ENCODE results near the gene RTEL1.

The RTEL1 gene

DNA sequence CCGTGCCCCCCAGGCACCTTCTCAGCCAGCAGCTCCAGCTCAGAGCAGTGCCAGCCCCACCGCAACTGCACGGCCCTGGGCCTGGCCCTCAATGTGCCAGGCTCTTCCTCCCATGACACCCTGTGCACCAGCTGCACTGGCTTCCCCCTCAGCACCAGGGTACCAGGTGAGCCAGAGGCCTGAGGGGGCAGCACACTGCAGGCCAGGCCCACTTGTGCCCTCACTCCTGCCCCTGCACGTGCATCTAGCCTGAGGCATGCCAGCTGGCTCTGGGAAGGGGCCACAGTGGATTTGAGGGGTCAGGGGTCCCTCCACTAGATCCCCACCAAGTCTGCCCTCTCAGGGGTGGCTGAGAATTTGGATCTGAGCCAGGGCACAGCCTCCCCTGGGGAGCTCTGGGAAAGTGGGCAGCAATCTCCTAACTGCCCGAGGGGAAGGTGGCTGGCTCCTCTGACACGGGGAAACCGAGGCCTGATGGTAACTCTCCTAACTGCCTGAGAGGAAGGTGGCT lies 39.3 kb downstream of the RTEL1 start:
- WGBS (ENCODE audit: extremely low coverage, insufficient coverage, insufficient read length) = no CpG with 5 or more reads among the region's 7 CpGs
- no peak overlapping the region for H4K8ac ChIP-seq (ENCODE audit: low read depth, low read length)

DNA sequence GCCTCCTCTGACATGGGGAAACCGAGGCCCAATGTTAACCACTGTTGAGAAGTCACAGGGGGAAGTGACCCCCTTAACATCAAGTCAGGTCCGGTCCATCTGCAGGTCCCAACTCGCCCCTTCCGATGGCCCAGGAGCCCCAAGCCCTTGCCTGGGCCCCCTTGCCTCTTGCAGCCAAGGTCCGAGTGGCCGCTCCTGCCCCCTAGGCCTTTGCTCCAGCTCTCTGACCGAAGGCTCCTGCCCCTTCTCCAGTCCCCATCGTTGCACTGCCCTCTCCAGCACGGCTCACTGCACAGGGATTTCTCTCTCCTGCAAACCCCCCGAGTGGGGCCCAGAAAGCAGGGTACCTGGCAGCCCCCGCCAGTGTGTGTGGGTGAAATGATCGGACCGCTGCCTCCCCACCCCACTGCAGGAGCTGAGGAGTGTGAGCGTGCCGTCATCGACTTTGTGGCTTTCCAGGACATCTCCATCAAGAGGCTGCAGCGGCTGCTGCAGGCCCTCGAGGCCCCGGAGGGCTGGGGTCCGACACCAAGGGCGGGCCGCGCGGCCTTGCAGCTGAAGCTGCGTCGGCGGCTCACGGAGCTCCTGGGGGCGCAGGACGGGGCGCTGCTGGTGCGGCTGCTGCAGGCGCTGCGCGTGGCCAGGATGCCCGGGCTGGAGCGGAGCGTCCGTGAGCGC lies 39.9 kb downstream of the RTEL1 start:
- no peak overlapping the region for H3K23ac ChIP-seq (ENCODE audit: low read length)
- no peak overlapping the region for H4K91ac ChIP-seq (ENCODE audit: low read depth, low read length)
- H3K79me1 ChIP-seq (ENCODE audit: low read length) = no peaks in the 10 kb centered on the region
- no peak overlapping the region for H2BK12ac ChIP-seq (ENCODE audit: low read length)
- H3K4me3 ChIP-seq (ENCODE audit: low read depth, low read length) = no peak overlapping the region
- H3K9me3 ChIP-seq (ENCODE audit: insufficient read depth, low read depth, low read length) = peaks cover 4% of the 10 kb centered on the region
- no peaks in the 10 kb centered on the region for H3K27me3 ChIP-seq (ENCODE audit: insufficient read depth, low read length)
- DNase-seq = no peak
- peaks cover 6 to 11% of the 10 kb centered on the region in 2 experiments for H3K4me1 ChIP-seq (ENCODE audit: control insufficient read depth in 1 of 2, insufficient read depth in 2 of 2, low read length in 2 of 2)
- H2AK5ac ChIP-seq (ENCODE audit: low read length) = no peak overlapping the region
- H4K8ac ChIP-seq (ENCODE audit: low read depth, low read length) = no peak overlapping the region
- no peak overlapping the region for H3K18ac ChIP-seq (ENCODE audit: low read length)
- H3K79me2 ChIP-seq (ENCODE audit: control insufficient read depth, insufficient read depth, low read length, poor library complexity) = no peaks in the 10 kb centered on the region
- no peak overlapping the region for H3K4ac ChIP-seq (ENCODE audit: low read depth, low read length)
- no peak overlapping the region for H3K4me2 ChIP-seq (ENCODE audit: low read length)
- WGBS (ENCODE audit: extremely low coverage, insufficient coverage, insufficient read length) = no CpG with 5 or more reads among the region's 40 CpGs
- H2AFZ ChIP-seq (ENCODE audit: insufficient read depth, low read length, poor library complexity) = no peak overlapping the region
- no peak overlapping the region for H2BK120ac ChIP-seq (ENCODE audit: insufficient read depth, low read length, poor library complexity)
- H4K12ac ChIP-seq (ENCODE audit: low read depth, low read length) = peak overlapping the region; percentile 16
- H3K14ac ChIP-seq (ENCODE audit: low read length) = no peak overlapping the region
- no peak overlapping the region for H3K27ac ChIP-seq (ENCODE audit: low read depth, low read length)
- H2BK5ac ChIP-seq (ENCODE audit: low read depth, low read length, poor library complexity) = no peak overlapping the region
- H3K9ac ChIP-seq (ENCODE audit: low read length) = no peak overlapping the region
- H3K36me3 ChIP-seq (ENCODE audit: control insufficient read depth in 1 of 2, insufficient read depth in 2 of 2, low read length in 2 of 2) = peaks cover 2 to 6% of the 10 kb centered on the region in 2 experiments

More for the DNA sequence above, 39.3 kb downstream of the RTEL1 start:
- H3K4ac ChIP-seq (ENCODE audit: low read depth, low read length) = no peak overlapping the region
- no peak overlapping the region for H2AFZ ChIP-seq (ENCODE audit: insufficient read depth, low read length, poor library complexity)
- no peaks in the 10 kb centered on the region for H3K79me2 ChIP-seq (ENCODE audit: control insufficient read depth, insufficient read depth, low read length, poor library complexity)
- no peak overlapping the region for H2BK12ac ChIP-seq (ENCODE audit: low read length)
- peaks cover 3% of the 10 kb centered on the region for H3K9me3 ChIP-seq (ENCODE audit: insufficient read depth, low read depth, low read length)
- H4K12ac ChIP-seq (ENCODE audit: low read depth, low read length) = no peak overlapping the region
- H2BK5ac ChIP-seq (ENCODE audit: low read depth, low read length, poor library complexity) = no peak overlapping the region
- no peak overlapping the region for H3K4me2 ChIP-seq (ENCODE audit: low read length)
- H3K14ac ChIP-seq (ENCODE audit: low read length) = no peak overlapping the region
- no peak overlapping the region for H3K18ac ChIP-seq (ENCODE audit: low read length)
- peaks cover 6 to 11% of the 10 kb centered on the region in 2 experiments for H3K4me1 ChIP-seq (ENCODE audit: control insufficient read depth in 1 of 2, insufficient read depth in 2 of 2, low read length in 2 of 2)
- DNase-seq = no peak
- H3K79me1 ChIP-seq (ENCODE audit: low read length) = no peaks in the 10 kb centered on the region
- no peaks in the 10 kb centered on the region for H3K27me3 ChIP-seq (ENCODE audit: insufficient read depth, low read length)
- no peak overlapping the region for H3K9ac ChIP-seq (ENCODE audit: low read length)
- H3K23ac ChIP-seq (ENCODE audit: low read length) = no peak overlapping the region
- peaks cover 2 to 6% of the 10 kb centered on the region in 2 experiments for H3K36me3 ChIP-seq (ENCODE audit: control insufficient read depth in 1 of 2, insufficient read depth in 2 of 2, low read length in 2 of 2)
- H2BK120ac ChIP-seq (ENCODE audit: insufficient read depth, low read length, poor library complexity) = no peak overlapping the region
- H3K4me3 ChIP-seq (ENCODE audit: low read depth, low read length) = no peak overlapping the region
- no peak overlapping the region for H3K27ac ChIP-seq (ENCODE audit: low read depth, low read length)
- no peak overlapping the region for H4K91ac ChIP-seq (ENCODE audit: low read depth, low read length)
- H2AK5ac ChIP-seq (ENCODE audit: low read length) = no peak overlapping the region

DNA sequence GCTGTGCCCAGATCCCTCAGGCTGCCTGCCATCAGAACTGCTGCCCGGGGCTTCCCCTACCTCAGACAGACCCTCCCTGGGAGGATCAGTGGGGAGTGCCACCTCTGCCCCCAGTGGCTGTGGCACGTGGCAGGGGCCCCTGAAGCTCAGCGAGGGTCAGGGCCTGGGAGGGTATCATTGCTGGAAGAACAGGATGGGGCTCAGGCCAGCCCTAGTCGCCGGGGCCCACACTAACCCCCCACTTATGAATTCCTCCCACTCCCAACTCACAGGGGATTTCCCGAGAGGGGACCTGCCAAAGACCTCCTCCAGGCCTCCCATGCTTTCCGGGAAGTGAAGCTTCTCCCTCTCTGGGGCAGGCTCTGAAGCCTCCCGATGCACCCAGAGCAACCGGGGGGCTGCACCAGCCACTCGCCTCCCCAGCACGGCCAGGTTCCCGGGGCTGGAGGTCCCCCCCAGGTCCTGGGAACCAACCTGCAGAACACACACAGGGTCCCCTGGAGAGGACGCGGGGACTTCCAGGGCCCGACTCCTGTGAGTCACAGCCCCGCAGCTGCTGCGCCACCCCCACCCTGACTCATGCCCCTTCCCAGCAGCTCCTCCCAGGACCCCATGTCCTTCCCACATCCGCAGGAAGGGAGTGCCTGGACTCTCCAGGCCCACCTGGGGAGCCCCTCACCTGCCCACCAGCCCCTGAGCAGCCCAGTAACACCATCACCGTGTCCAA lies 40.8 kb downstream of the RTEL1 start:
- Histone ChIP-seq H3K4ac (ENCODE audit: low read depth, low read length) (no peak overlapping the region), H4K12ac (ENCODE audit: low read depth, low read length) (no peak overlapping the region), H3K4me3 (ENCODE audit: low read depth, low read length) (peak overlapping the region; percentile 6), H3K9me3 (ENCODE audit: insufficient read depth, low read depth, low read length) (peaks cover 3% of the 10 kb centered on the region), H3K79me2 (ENCODE audit: control insufficient read depth, insufficient read depth, low read length, poor library complexity) (no peaks in the 10 kb centered on the region), H3K36me3 (ENCODE audit: control insufficient read depth in 1 of 2, insufficient read depth in 2 of 2, low read length in 2 of 2) (peaks cover 7 to 9% of the 10 kb centered on the region in 2 experiments), H3K27ac (ENCODE audit: low read depth, low read length) (no peak overlapping the region), H2AFZ (ENCODE audit: insufficient read depth, low read length, poor library complexity) (no peak overlapping the region), H3K4me1 (ENCODE audit: control insufficient read depth in 1 of 2, insufficient read depth in 2 of 2, low read length in 2 of 2) (peaks cover 6 to 11% of the 10 kb centered on the region in 2 experiments), H4K91ac (ENCODE audit: low read depth, low read length) (no peak overlapping the region), H3K27me3 (ENCODE audit: insufficient read depth, low read length) (no peaks in the 10 kb centered on the region), H2BK5ac (ENCODE audit: low read depth, low read length, poor library complexity) (no peak overlapping the region), H3K14ac (ENCODE audit: low read length) (no peak overlapping the region), H3K18ac (ENCODE audit: low read length) (no peak overlapping the region), H3K9ac (ENCODE audit: low read length) (no peak overlapping the region), H2AK5ac (ENCODE audit: low read length) (no peak overlapping the region), H4K8ac (ENCODE audit: low read depth, low read length) (no peak overlapping the region), H2BK120ac (ENCODE audit: insufficient read depth, low read length, poor library complexity) (no peak overlapping the region), H3K4me2 (ENCODE audit: low read length) (no peak overlapping the region), H3K79me1 (ENCODE audit: low read length) (no peaks in the 10 kb centered on the region), H3K23ac (ENCODE audit: low read length) (no peak overlapping the region), H2BK12ac (ENCODE audit: low read length) (no peak overlapping the region)
- peak; percentile 57 to 67 for DNase-seq
- WGBS (ENCODE audit: extremely low coverage, insufficient coverage, insufficient read length) = no CpG with 5 or more reads among the region's 19 CpGs

DNA sequence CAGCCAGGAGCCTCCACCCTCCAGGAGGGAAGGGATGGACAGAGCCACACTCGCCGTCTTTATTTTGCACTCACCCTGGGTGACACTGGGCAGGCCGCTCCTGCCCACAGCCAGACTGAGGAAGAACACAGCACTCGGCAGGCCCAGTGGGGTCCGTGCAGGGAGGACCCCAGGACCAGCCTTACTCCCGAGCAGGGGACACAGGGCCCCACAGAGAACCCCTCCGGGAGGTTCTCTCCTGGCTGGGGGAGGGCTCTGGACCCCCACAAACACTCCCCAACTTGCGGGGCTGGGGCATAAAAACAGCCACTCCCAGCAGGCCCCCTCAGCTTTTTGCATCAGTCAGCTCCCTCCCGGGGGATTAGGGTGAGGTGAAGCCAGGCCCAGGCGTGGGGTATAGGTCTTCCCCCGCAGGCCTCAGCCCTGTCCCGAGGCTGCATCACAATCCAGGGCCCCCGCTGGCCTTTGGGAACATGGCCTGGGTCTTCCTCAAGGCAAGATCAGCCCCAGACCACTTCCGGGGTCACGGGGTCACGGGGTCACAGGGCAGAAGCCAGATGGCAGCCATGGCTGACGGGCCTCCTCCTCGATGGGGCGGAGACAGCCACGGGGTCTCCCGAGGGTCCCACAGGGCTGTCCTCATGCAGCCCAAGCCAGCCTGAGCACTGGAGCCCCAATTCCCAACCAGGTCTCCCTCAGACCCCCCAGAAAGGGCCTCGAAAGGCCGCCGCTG lies 41.5 kb downstream of the RTEL1 start:
- no peak overlapping the region for H3K27ac ChIP-seq (ENCODE audit: low read depth, low read length)
- H3K79me2 ChIP-seq (ENCODE audit: control insufficient read depth, insufficient read depth, low read length, poor library complexity) = no peaks in the 10 kb centered on the region
- H3K23ac ChIP-seq (ENCODE audit: low read length) = no peak overlapping the region
- H2AK5ac ChIP-seq (ENCODE audit: low read length) = no peak overlapping the region
- no peak overlapping the region for H4K12ac ChIP-seq (ENCODE audit: low read depth, low read length)
- peaks cover 6 to 11% of the 10 kb centered on the region in 2 experiments for H3K4me1 ChIP-seq (ENCODE audit: control insufficient read depth in 1 of 2, insufficient read depth in 2 of 2, low read length in 2 of 2)
- no peaks in the 10 kb centered on the region for H3K79me1 ChIP-seq (ENCODE audit: low read length)
- no peak overlapping the region for H2AFZ ChIP-seq (ENCODE audit: insufficient read depth, low read length, poor library complexity)
- H4K91ac ChIP-seq (ENCODE audit: low read depth, low read length) = no peak overlapping the region
- H3K4ac ChIP-seq (ENCODE audit: low read depth, low read length) = no peak overlapping the region
- no peak for DNase-seq
- no peaks in the 10 kb centered on the region for H3K27me3 ChIP-seq (ENCODE audit: insufficient read depth, low read length)
- H3K4me3 ChIP-seq (ENCODE audit: low read depth, low read length) = peak overlapping the region; percentile 6
- H2BK5ac ChIP-seq (ENCODE audit: low read depth, low read length, poor library complexity) = no peak overlapping the region
- H3K14ac ChIP-seq (ENCODE audit: low read length) = no peak overlapping the region
- no peak overlapping the region for H3K9ac ChIP-seq (ENCODE audit: low read length)
- no peak overlapping the region for H2BK12ac ChIP-seq (ENCODE audit: low read length)
- WGBS (ENCODE audit: extremely low coverage, insufficient coverage, insufficient read length) = no CpG with 5 or more reads among the region's 24 CpGs
- no peak overlapping the region for H2BK120ac ChIP-seq (ENCODE audit: insufficient read depth, low read length, poor library complexity)
- H3K18ac ChIP-seq (ENCODE audit: low read length) = no peak overlapping the region
- peak overlapping the region; percentile 17 for H4K8ac ChIP-seq (ENCODE audit: low read depth, low read length)
- H3K9me3 ChIP-seq (ENCODE audit: insufficient read depth, low read depth, low read length) = peaks cover 3% of the 10 kb centered on the region
- H3K4me2 ChIP-seq (ENCODE audit: low read length) = no peak overlapping the region
- H3K36me3 ChIP-seq (ENCODE audit: control insufficient read depth in 1 of 2, insufficient read depth in 2 of 2, low read length in 2 of 2) = peaks cover 15 to 16% of the 10 kb centered on the region in 2 experiments

Measured in trophoblast cell (in vitro differentiated cells and primary cell).